K562 (cell line): ENCODE measurements around the gene WASF2. TPM values are rescaled to one million over a fixed set of nuclear protein-coding genes. Genes with fewer than 3 reads are reported as not detected.

Source experiments
- CEBPZ ChIP-seq: fragments of 150-350 bp; IDR thresholded peaks from 2 replicates; pipeline ENCODE4 v1.6.1; 2014; ENCODE audit warnings: low read depth, mild to moderate bottlenecking, low read length, borderline replicate concordance
- FOSL1 ChIP-seq: fragments of 200-800 bp; sonication (Bioruptor generic); conservative IDR thresholded peaks from 2 replicates; pipeline ENCODE4 v1.6.1; 2016; ENCODE audit warnings: missing genetic modification characterization, missing compliant biosample characterization
- JUN ChIP-seq, 2 experiments: sonication (generic) in 1 of 2; formaldehyde crosslinking in 1 of 2; IDR thresholded peaks; 2 replicates each; pipeline versions ENCODE4 v1.6.1 to v1.8.0; 2012 to 2022; ENCODE audit warnings: borderline replicate concordance in 2 of 2, mild to moderate bottlenecking in 2 of 2, improper control_type of control experiment in 1 of 2, low read depth in 1 of 2, low read length in 1 of 2, missing genetic modification reagents in 1 of 2
- MAX ChIP-seq: sonication (generic); formaldehyde crosslinking; IDR thresholded peaks from 2 replicates; pipeline ENCODE4 v1.9.0; 2022; ENCODE audit warnings: mild to moderate bottlenecking, missing genetic modification reagents
- NONO ChIP-seq, 2 experiments: fragments of 200-400 bp in 1 of 2; fragments of 450-650 bp in 1 of 2; formaldehyde crosslinking in 1 of 2; IDR thresholded peaks; 2 replicates each; pipeline ENCODE4 v1.6.1; 2017; ENCODE audit warnings: low read depth in 2 of 2, mild to moderate bottlenecking in 2 of 2, moderate library complexity in 2 of 2, low read length in 1 of 2
- NR2C2 ChIP-seq, 2 experiments: fragments of 200-800 bp in 1 of 2; sonication (Bioruptor generic) in 1 of 2; sonication (generic) in 1 of 2; formaldehyde crosslinking in 1 of 2; IDR thresholded peaks; 2 replicates each; pipeline versions ENCODE4 v1.6.1 to v1.8.0; 2016 to 2022; ENCODE audit warnings: mild to moderate bottlenecking in 1 of 2, missing compliant biosample characterization in 1 of 2, missing genetic modification characterization in 1 of 2, missing genetic modification reagents in 1 of 2
- RAD51 ChIP-seq: fragments of 450-650 bp; IDR thresholded peaks from 2 replicates; pipeline ENCODE4 v1.7.1; 2016; ENCODE audit warnings: low read depth, mild to moderate bottlenecking, borderline replicate concordance
- ZBTB49 ChIP-seq: sonication (generic); formaldehyde crosslinking; IDR thresholded peaks from 2 replicates; pipeline ENCODE4 v1.8.0; 2022; ENCODE audit warnings: missing genetic modification reagents, mild to moderate bottlenecking, borderline replicate concordance
- ZBTB5 ChIP-seq: fragments of 450-650 bp; IDR thresholded peaks from 2 replicates; pipeline ENCODE4 v1.6.1; 2017; ENCODE audit warnings: antibody characterized with exemption
- ZC3H8 ChIP-seq: fragments of 450-650 bp; IDR thresholded peaks from 2 replicates; pipeline ENCODE4 v1.6.1; 2017
- ZNF384 ChIP-seq: IDR thresholded peaks from 2 replicates; pipeline ENCODE4 v1.6.1; 2012; ENCODE audit warnings: low read depth, low read length, improper control_type of control experiment
- ZNF511 ChIP-seq: sonication (generic); formaldehyde crosslinking; IDR thresholded peaks from 2 replicates; pipeline ENCODE4 v1.8.0; 2022; ENCODE audit warnings: mild to moderate bottlenecking, missing genetic modification reagents
- ZNF512 ChIP-seq: IDR thresholded peaks from 2 replicates; pipeline ENCODE4 v1.6.1; 2016; ENCODE audit warnings: missing genetic modification characterization, missing compliant biosample characterization
- ZNF586 ChIP-seq: fragments of 450-650 bp; formaldehyde crosslinking; conservative IDR thresholded peaks from 2 replicates; pipeline ENCODE4 v1.4.0; 2020; ENCODE audit warnings: mild to moderate bottlenecking, moderate library complexity
- ZNF668 ChIP-seq: fragments of 250-450 bp; sonication (Bioruptor Pico); IDR thresholded peaks from 2 replicates; pipeline ENCODE4 v1.8.0; 2022; ENCODE audit warnings: mild to moderate bottlenecking, inconsistent platforms
- polyA plus RNA-seq, 8 experiments: library from polyadenylated mRNA; depleted of rRNA in 4 of 8; stranded (reverse) in 5 of 8; unstranded in 3 of 8; fragments of >200 nt; fragmentation: Nextera tagmentation in 2 of 8; fragmentation: Illumina TruSeq in 1 of 8; extraction: Ambion mirVana in 2 of 8; extraction: Trizol in 1 of 8; gene quantifications; 2 replicates each; pipeline versions ENCODE4 v1.2.1 to v1.2.3, GENCODE V29; 2011 to 2014; ENCODE audit warnings: inconsistent platforms in 1 of 8, missing spikeins in 1 of 8
- total RNA-seq, 7 experiments: library from RNA; depleted of rRNA in 6 of 7; stranded (reverse); fragments of >200 nt in 6 of 7; fragmentation: Illumina TruSeq in 2 of 7; extraction: Trizol in 2 of 7; gene quantifications; 2 replicates each; pipeline versions ENCODE4 v1.2.1 to v1.2.3, GENCODE V29; 2011 to 2021; ENCODE audit warnings: low replicate concordance in 1 of 7

The WASF2 gene
- total and polyA plus RNA-seq, 9 of the 15 experiments (the other 6 are each of a cell fraction or from before 2014, with no cell fraction given): 8.2 to 163 (median 31.2) TPM

- TF ChIP-seq JUN (IDR thresholded peaks at IDR 0.05; ENCODE audit: borderline replicate concordance, low read depth, low read length) (peak; percentile 92), JUN (CRISPR knock-in tag; IDR thresholded peaks at IDR 0.05; ENCODE audit: borderline replicate concordance) (no peak), ZNF668 (CRISPR knock-in tag) (0 out of 2 replicates have a peak, but pooled peaks have one; percentile 18), MAX (CRISPR knock-in tag) (peak; percentile 57), ZBTB5 (no peak), ZNF384 (0 out of 2 replicates have a peak, but pooled peaks have one; percentile 28), FOSL1 (tag) (peak; percentile 98), NONO (IDR thresholded peaks at IDR 0.05; ENCODE audit: low read depth in 2 of 2, low read length in 1 of 2) (peak in 1 of 2 experiments; percentile 70; a peak in 2 of 4 replicates), CEBPZ (no peak), ZBTB49 (no peak), ZC3H8 (no peak), ZNF586 (CRISPR knock-in tag) (no peak), RAD51 (peak; percentile 40; the same call in 1 of the 2 replicates), NR2C2 (CRISPR knock-in tag; IDR thresholded peaks at IDR 0.05) (no peak), NR2C2 (tag; IDR thresholded peaks at IDR 0.05) (no peak), ZNF511 (no peak; the same call in 1 of the 2 replicates), ZNF512 (tag) (no peak)
Observed at GRCh38 chr1:27392096-27392777, 97.7 kb downstream of the WASF2 start, which contains the start of gene GPR3 (continued).
